ENCODE results near the gene AKAP13.

The AKAP13 gene

GRCh38 chr15:85404176-85404917 is 23.9 kb downstream of the AKAP13 start:
- no peak for DNase-seq (ENCODE audit: extremely low spot score)
- ChIA-PET CTCF (interaction anchor here (0.5 to 3.3 kb wide), 8 partner anchors 9 to 331 kb away, joined by 3 to 15 read pairs (median 6); no protein-coding TSS in a partner anchor), POLR2A (interaction anchor here (0.6 to 2.5 kb wide), 6 partner anchors 9 to 74 kb away, joined by 3 to 10 read pairs (median 3); partner anchors contain the start of gene AKAP13)
- TF ChIP-seq NFRKB (IDR thresholded peaks at IDR 0.05): no peak
- no peak for TF ChIP-seq PKNOX1 (IDR thresholded peaks at IDR 0.05)
- TF ChIP-seq FOXK2 (IDR thresholded peaks at IDR 0.05): no peak
- no peak for TF ChIP-seq SP1 (IDR thresholded peaks at IDR 0.05)

GRCh38 chr15:85404918-85405866 is 24.8 kb downstream of the AKAP13 start:
- ChIA-PET POLR2A (interaction anchor here (0.6 to 2.5 kb wide), 6 partner anchors 8 to 75 kb away, joined by 3 to 10 read pairs (median 3); partner anchors contain the start of gene AKAP13), CTCF (interaction anchor here (0.5 to 3.3 kb wide), 5 partner anchors 9 to 109 kb away, joined by 3 to 15 read pairs (median 7); no protein-coding TSS in a partner anchor)
- TF ChIP-seq FOXA1 (IDR thresholded peaks at IDR 0.05) (no peak), ELF4 (IDR thresholded peaks at IDR 0.05) (no peak)
- DNase-seq (ENCODE audit: extremely low spot score): no peak

- CTCF ChIA-PET: no interaction called here
- TF ChIP-seq TARDBP (IDR thresholded peaks at IDR 0.05) (no peak), HDGF (IDR thresholded peaks at IDR 0.05; ENCODE audit: borderline replicate concordance) (no peak), ELF4 (IDR thresholded peaks at IDR 0.05) (no peak), SP1 (IDR thresholded peaks at IDR 0.05) (no peak), FOXM1 (IDR thresholded peaks at IDR 0.05; ENCODE audit: borderline replicate concordance) (no peak), ZNF384 (IDR thresholded peaks at IDR 0.05) (no peak), FOXA1 (IDR thresholded peaks at IDR 0.05) (no peak), SUZ12 (IDR thresholded peaks at IDR 0.05) (no peak), CTBP1 (IDR thresholded peaks at IDR 0.05; ENCODE audit: borderline replicate concordance) (no peak), PKNOX1 (IDR thresholded peaks at IDR 0.05) (no peak), FOXK2 (IDR thresholded peaks at IDR 0.05) (no peak), BHLHE40 (IDR thresholded peaks at IDR 0.05; ENCODE audit: borderline replicate concordance) (no peak), LEF1 (IDR thresholded peaks at IDR 0.05; ENCODE audit: borderline replicate concordance) (no peak), L3MBTL2 (conservative IDR thresholded peaks at IDR 0.05) (no peak), ARNT (IDR thresholded peaks at IDR 0.05) (no peak), NFRKB (IDR thresholded peaks at IDR 0.05) (no peak)
- DNase-seq (ENCODE audit: extremely low spot score): no peak
- POLR2A ChIA-PET: no interaction called here
Observed at GRCh38 chr15:85406916-85407315, 26.5 kb downstream of the AKAP13 start.

GRCh38 chr15:85407421-85408269 is 27.2 kb downstream of the AKAP13 start:
- DNase-seq (ENCODE audit: extremely low spot score): peak; percentile 26
- no peak for TF ChIP-seq FOXK2 (IDR thresholded peaks at IDR 0.05)
- no peak for TF ChIP-seq LEF1 (IDR thresholded peaks at IDR 0.05; ENCODE audit: borderline replicate concordance)
- ChIA-PET CTCF (no interaction called here), POLR2A (no interaction called here)

GRCh38 chr15:85408270-85408746 is 27.9 kb downstream of the AKAP13 start:
- no peak for DNase-seq (ENCODE audit: extremely low spot score)
- ChIA-PET POLR2A (no interaction called here), CTCF (no interaction called here)
- TF ChIP-seq FOXA1 (IDR thresholded peaks at IDR 0.05) (no peak), BHLHE40 (IDR thresholded peaks at IDR 0.05; ENCODE audit: borderline replicate concordance) (no peak), CTBP1 (IDR thresholded peaks at IDR 0.05; ENCODE audit: borderline replicate concordance) (no peak), FOXM1 (IDR thresholded peaks at IDR 0.05; ENCODE audit: borderline replicate concordance) (no peak), LEF1 (IDR thresholded peaks at IDR 0.05; ENCODE audit: borderline replicate concordance) (no peak), NFRKB (IDR thresholded peaks at IDR 0.05) (no peak), ARNT (IDR thresholded peaks at IDR 0.05) (no peak), ZNF384 (IDR thresholded peaks at IDR 0.05) (no peak), SP1 (IDR thresholded peaks at IDR 0.05) (no peak), TARDBP (IDR thresholded peaks at IDR 0.05) (no peak), PKNOX1 (IDR thresholded peaks at IDR 0.05) (no peak)

All from HEK293T (cell line).